Breast epithelium (tissue), 3 donors: ENCODE measurements around the gene IGF1R.

Experiments used
- CTCF ChIP-seq, 3 donors: fragments of 450-650 bp; IDR thresholded peaks; one replicate each; pipeline ENCODE4 v1.5.1; 2016 to 2017; ENCODE audit warnings: antibody characterized with exemption in 3 of 3, mild to moderate bottlenecking in 3 of 3, moderate library complexity in 3 of 3
- POLR2A ChIP-seq: fragments of 450-650 bp; IDR thresholded peaks from one replicate; pipeline ENCODE4 v1.6.1; 2016; ENCODE audit warnings: antibody characterized with exemption, mild to moderate bottlenecking, moderate library complexity
- POLR2AphosphoS5 ChIP-seq, 3 donors: sonication (generic); formaldehyde crosslinking; IDR thresholded peaks; one replicate each; pipeline ENCODE4 v1.6.1; 2017; ENCODE audit warnings: antibody characterized with exemption in 3 of 3

GRCh38 chr15:98647026-98647773, 1.1 kb upstream of the IGF1R start:
- TF ChIP-seq CTCF (IDR thresholded peaks at IDR 0.05) (peak in 1 of 3 donors; percentile 86), POLR2A (no peak), POLR2AphosphoS5 (IDR thresholded peaks at IDR 0.05) (no peak)
